ENCODE measurements around the gene HOXA6. TPM values are rescaled to one million over a fixed set of nuclear protein-coding genes. Genes with fewer than 3 reads are reported as not detected.

The HOXA6 gene
- total and polyA plus RNA-seq, 2 donors (not counting 1 experiment from before 2014, with no cell fraction given) = 0.18 to 0.49 TPM

DNA sequence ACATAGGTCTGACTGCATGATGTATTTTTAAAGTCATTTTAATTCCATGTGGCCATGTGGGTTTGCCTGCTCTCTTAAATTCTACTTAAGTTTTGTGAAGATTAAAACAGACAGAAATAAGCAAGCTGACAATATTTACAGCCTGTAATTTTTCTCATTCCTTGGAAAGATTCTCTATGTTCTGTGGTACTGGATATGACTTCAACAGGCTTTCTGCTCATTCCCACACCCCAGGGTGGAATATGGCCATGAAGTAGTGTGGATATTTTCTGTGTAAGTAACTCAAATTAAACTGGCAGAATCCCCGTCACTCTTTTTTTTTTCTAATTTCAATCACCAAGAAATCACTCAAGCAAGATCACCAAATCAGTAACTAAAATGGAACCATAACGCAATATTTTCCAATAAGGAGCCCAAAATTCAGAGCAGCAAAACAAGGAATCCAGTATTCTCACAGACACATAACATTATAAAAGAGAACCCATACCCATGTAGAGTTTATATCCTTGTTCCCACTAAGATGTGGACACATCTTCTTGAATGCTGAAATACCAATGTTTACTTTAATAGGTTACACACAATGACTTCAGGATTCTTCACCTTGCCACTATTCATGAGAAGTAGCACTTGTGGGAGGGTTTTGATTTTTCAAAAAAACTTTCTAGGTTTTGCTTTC, 9.8 kb downstream of the HOXA6 start:
- ATAC-seq (ENCODE audit: low read depth) (no peak), DNase-seq (no peak)
- TF ChIP-seq EZH2 (IDR thresholded peaks at IDR 0.05; ENCODE audit: borderline replicate concordance, insufficient read depth, low read depth, low read length, poor library complexity, severe bottlenecking) (no peak), CTCF (IDR thresholded peaks at IDR 0.05) (no peak)
- H3K4me3 Mint-ChIP-seq = no peak overlapping the region
- Histone ChIP-seq H3K36me3 (replicated peaks in 1 of 2; ENCODE audit: control extremely low read depth in 1 of 2, control insufficient read depth in 1 of 2, extremely low read depth in 1 of 2, insufficient read depth in 2 of 2, low read length in 1 of 2) (no peaks in the 10 kb centered on the region), H3K4me2 (replicated peaks; ENCODE audit: low read depth, low read length, poor library complexity, severe bottlenecking) (no peak overlapping the region), H3K27ac (ENCODE audit: low read length in 2 of 2) (no peak overlapping the region), H2AFZ (ENCODE audit: insufficient read depth, low read depth, low read length, poor library complexity, severe bottlenecking) (no peak overlapping the region), H3K4me3 (ENCODE audit: control extremely low read depth in 1 of 5, extremely low read depth in 1 of 5, insufficient read depth in 1 of 5, low read depth in 2 of 5, low read length in 4 of 5) (no peak overlapping the region), H3K4me1 (ENCODE audit: control insufficient read depth in 2 of 2, insufficient read depth in 2 of 2, low read length in 2 of 2) (no peaks in the 10 kb centered on the region), H3K9ac (ENCODE audit: low read length) (no peak overlapping the region), H3K79me2 (ENCODE audit: control insufficient read depth, insufficient read depth, low read length) (no peaks in the 10 kb centered on the region), H3K9me3 (ENCODE audit: control extremely low read depth in 1 of 3, control insufficient read depth in 2 of 3, insufficient read depth in 1 of 3, low read length in 2 of 3) (peaks cover 0 to 12% (median 0%) of the 10 kb centered on the region in 3 donors), H3K27me3 (replicated peaks in 1 of 4; ENCODE audit: control extremely low read depth in 1 of 4, control insufficient read depth in 3 of 4, insufficient read depth in 4 of 4, low read length in 3 of 4) (peaks cover 0 to 37% (median 22%) of the 10 kb centered on the region in 4 experiments), H4K20me1 (ENCODE audit: control insufficient read depth, insufficient read depth, low read length, poor library complexity, severe bottlenecking) (no peaks in the 10 kb centered on the region)
- ChIA-PET CTCF (interaction anchor here (0.8 kb wide), 1 partner anchor 51 kb away, joined by 4 read pairs; no protein-coding TSS in a partner anchor), POLR2A (no interaction called here)
- H3K27ac Mint-ChIP-seq = no peak overlapping the region
- intact Hi-C loops (cut with micrococcal nuclease) = no loop called here
- WGBS (ENCODE audit: insufficient coverage) = no CpG with 5 or more reads among the region's 2 CpGs
- peaks cover 3% of the 10 kb centered on the region for H3K4me1 Mint-ChIP-seq
- H3K9me3 Mint-ChIP-seq (ENCODE audit: insufficient read depth) = no peaks in the 10 kb centered on the region
- peaks cover 66% of the 10 kb centered on the region for H3K27me3 Mint-ChIP-seq

GRCh38 chr7:27134392-27134791, 13.2 kb downstream of the HOXA6 start:
- no peak overlapping the region for H3K4me3 ChIP-seq (ENCODE audit: control extremely low read depth in 1 of 5, extremely low read depth in 1 of 5, insufficient read depth in 1 of 5, low read depth in 2 of 5, low read length in 4 of 5)
- DNase-seq (no peak), ATAC-seq (ENCODE audit: low read depth) (no peak)
- H3K9ac ChIP-seq (ENCODE audit: low read length) = no peak overlapping the region
- no peak overlapping the region for H3K27ac ChIP-seq (ENCODE audit: low read length in 2 of 2)
- H3K27ac Mint-ChIP-seq = no peak overlapping the region
- no peak overlapping the region for H2AFZ ChIP-seq (ENCODE audit: insufficient read depth, low read depth, low read length, poor library complexity, severe bottlenecking)
- H3K79me2 ChIP-seq (ENCODE audit: control insufficient read depth, insufficient read depth, low read length) = no peaks in the 10 kb centered on the region
- no peak overlapping the region for H3K4me2 ChIP-seq (replicated peaks; ENCODE audit: low read depth, low read length, poor library complexity, severe bottlenecking)
- no peaks in the 10 kb centered on the region for H3K4me1 ChIP-seq (ENCODE audit: control insufficient read depth in 2 of 2, insufficient read depth in 2 of 2, low read length in 2 of 2)
- POLR2A ChIA-PET = no interaction called here
- H3K36me3 ChIP-seq (replicated peaks in 1 of 2; ENCODE audit: control extremely low read depth in 1 of 2, control insufficient read depth in 1 of 2, extremely low read depth in 1 of 2, insufficient read depth in 2 of 2, low read length in 1 of 2) = no peaks in the 10 kb centered on the region
- TF ChIP-seq EZH2 (IDR thresholded peaks at IDR 0.05; ENCODE audit: borderline replicate concordance, insufficient read depth, low read depth, low read length, poor library complexity, severe bottlenecking) (no peak), CTCF (IDR thresholded peaks at IDR 0.05) (no peak)
- H3K27me3 Mint-ChIP-seq = peaks cover 64% of the 10 kb centered on the region
- H3K4me3 Mint-ChIP-seq = no peak overlapping the region
- H3K27me3 ChIP-seq (replicated peaks in 1 of 4; ENCODE audit: control extremely low read depth in 1 of 4, control insufficient read depth in 3 of 4, insufficient read depth in 4 of 4, low read length in 3 of 4) = peaks cover 0 to 31% (median 18%) of the 10 kb centered on the region in 4 experiments
- no peaks in the 10 kb centered on the region for H4K20me1 ChIP-seq (ENCODE audit: control insufficient read depth, insufficient read depth, low read length, poor library complexity, severe bottlenecking)
- H3K9me3 Mint-ChIP-seq (ENCODE audit: insufficient read depth) = no peaks in the 10 kb centered on the region
- intact Hi-C loops (cut with micrococcal nuclease) = no loop called here
- CTCF ChIA-PET = no interaction called here
- peaks cover 0 to 13% (median 0%) of the 10 kb centered on the region in 3 donors for H3K9me3 ChIP-seq (ENCODE audit: control extremely low read depth in 1 of 3, control insufficient read depth in 2 of 3, insufficient read depth in 1 of 3, low read length in 2 of 3)
- 0% methylated on average over 1 of the region's 2 CpGs for WGBS (ENCODE audit: insufficient coverage)
- H3K4me1 Mint-ChIP-seq = no peaks in the 10 kb centered on the region

Data from B cell (primary cell).